SH-SY5Y (cell line): ENCODE data around the gene RNF144B.

Source experiments
- GATA2 ChIP-seq: IDR thresholded peaks from 2 replicates; pipeline ENCODE4 v1.6.1; 2011; ENCODE audit warnings: mild to moderate bottlenecking, low read depth, low read length
- GATA3 ChIP-seq: IDR thresholded peaks from 2 replicates; pipeline ENCODE4 v1.6.1; 2011; ENCODE audit warnings: low read depth, mild to moderate bottlenecking, low read length, moderate library complexity

DNA sequence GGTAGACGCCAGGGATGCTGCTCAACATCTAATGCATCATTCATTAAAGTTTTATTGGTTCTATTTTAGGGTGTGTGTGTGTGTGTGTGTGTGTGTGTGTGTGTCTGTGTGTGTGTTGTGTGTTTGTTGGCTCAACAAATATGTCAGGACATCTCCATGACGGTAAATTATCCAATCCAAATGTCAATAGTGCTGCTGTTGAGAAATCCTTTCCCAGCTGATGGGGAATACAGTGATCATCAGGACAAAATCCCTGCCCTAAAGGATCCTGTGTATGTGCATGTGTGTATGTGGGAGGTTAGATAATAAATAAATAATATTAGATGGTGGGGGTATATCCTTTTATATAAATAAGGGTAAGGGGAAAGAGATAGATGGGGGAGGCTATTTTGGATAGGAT lies 59.6 kb downstream of the RNF144B start:
- TF ChIP-seq GATA2 (no peak), GATA3 (no peak)
